NCI-H1105 (cell line): ENCODE measurements around the gene S100A1.

Source experiments
- DNase-seq: peaks from one replicate; lab custom pipeline; 2025; lab: John Stamatoyannopoulos, UW

S100A1 gene

DNA sequence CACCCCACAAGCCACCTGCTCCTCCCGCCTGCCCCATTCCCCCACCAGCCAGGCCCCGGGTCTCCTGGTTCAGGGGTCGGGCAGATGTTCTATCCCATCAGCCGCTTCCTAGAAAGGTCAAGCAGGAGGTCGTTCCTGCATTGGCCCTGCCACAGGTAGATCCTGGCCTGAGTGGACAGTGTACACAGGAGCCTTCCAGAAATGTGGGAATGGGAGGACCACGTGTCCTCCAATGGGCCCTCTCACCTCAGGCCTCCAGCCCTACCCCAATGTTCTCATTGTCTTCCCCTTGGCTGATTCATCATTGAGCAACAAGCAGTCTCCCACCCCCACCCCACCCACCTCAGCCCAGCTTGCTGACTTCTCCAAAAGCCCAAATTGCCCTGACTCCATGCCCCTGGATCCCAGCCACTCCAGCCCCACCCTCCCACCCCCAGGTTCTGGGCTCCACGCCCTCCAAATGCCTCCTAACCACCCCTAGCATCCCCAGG, 17.4 kb upstream of the S100A1 start:
- no peak for DNase-seq

DNA sequence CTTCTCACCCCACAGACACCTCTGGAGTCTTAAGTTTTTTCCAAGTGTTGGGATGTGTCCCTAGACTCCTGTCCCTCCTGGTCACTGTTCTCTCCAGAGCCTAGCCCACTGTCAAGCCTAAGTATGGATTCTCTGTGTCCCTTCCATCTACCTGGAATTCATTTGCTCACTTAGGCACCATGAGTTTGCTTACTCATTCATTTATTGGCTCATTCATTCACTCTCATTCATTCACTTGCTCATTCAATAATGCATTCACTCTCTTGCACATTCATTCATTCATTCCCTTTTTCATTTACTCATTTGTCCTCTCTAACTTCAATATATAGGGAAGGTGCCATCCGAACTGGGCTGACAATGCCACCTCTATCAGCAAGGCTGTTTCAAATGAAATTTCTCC, 16.9 kb upstream of the S100A1 start:
- DNase-seq: no peak

DNA sequence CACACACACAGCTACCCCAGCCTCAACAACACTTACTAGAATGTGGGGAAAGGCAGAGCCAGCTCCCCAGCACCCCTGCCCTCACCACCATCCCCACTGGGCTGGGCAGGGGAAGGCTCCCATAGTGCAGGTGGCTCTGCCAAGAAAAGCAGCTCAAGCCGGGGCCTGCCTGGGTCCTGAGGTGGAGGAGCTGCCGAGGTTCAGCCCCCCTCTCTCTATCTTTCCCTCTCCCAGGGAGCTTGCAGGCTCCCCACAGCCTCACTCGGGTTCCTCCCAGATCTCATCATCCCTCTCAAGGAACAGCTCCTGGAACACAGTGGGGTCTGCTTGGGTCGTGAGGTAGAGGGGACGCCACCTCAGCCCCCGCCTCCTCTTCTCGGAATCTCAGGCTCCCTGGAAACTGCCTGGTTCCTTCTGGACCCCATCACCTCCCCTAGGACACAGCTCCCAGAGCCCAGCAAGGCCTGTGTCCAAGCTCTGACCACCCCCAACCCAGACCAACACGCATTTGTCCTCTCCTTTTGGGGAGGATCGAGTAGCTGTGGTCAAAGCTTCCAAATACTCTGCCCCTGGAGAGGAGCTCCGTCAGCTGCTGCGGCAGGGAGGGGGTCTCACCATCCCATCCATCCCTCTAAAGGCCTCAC, 16.0 kb upstream of the S100A1 start:
- no peak for DNase-seq

DNA sequence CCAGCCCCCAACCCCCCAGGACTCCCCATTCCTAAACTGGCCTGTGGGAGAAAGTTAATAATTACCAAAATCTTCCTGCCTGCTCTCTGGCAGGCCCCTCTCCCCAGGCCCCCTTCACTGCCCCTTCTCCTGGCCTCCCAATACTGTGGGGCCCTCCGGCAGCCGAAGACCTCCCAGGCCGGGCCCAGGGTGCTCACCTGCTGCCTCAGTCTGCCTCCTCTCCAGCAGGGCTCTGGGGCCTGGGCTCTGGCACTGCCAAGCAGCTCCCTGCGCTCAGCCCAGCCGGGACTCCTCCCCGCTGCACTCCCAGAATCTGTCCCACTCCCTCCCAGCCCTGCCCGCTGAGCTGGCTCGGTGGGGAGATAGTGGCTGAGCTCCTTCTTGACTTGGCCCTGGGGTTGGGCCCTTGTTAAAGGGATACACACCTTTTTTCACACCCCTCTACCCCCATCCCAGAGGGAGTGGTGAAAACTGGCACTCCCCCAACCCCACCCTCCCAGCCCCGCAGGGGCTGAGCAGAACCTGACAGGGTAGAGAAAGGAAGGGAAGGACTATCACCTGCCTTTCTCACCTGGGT, 15.4 kb upstream of the S100A1 start, which contains the start of gene S100A16:
S100A16 (minus strand) TSS at position 383 of the 577 bp plus-strand sequence. CDS start 4,986 bp downstream, outside the sequence.
- DNase-seq: no peak

DNA sequence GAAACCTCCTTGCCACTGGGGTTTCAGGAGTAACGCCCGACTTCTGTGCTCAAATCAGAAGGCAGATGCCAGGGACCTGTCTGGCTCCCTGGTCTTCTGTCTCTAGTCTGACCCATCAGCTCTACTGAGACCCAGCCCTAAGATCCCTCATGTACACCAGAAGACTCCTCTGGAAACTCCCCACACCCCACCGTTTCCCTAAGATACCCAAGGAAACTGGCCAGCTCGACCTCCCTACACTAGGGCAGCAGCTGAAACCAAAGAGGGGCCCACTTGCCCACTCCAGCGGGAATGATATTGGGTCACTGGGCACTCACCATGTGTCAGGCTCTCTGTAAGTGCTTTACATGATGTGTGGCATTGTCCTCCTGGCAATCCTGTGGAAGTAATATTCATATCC, 14.8 kb upstream of the S100A1 start:
- DNase-seq: no peak

DNA sequence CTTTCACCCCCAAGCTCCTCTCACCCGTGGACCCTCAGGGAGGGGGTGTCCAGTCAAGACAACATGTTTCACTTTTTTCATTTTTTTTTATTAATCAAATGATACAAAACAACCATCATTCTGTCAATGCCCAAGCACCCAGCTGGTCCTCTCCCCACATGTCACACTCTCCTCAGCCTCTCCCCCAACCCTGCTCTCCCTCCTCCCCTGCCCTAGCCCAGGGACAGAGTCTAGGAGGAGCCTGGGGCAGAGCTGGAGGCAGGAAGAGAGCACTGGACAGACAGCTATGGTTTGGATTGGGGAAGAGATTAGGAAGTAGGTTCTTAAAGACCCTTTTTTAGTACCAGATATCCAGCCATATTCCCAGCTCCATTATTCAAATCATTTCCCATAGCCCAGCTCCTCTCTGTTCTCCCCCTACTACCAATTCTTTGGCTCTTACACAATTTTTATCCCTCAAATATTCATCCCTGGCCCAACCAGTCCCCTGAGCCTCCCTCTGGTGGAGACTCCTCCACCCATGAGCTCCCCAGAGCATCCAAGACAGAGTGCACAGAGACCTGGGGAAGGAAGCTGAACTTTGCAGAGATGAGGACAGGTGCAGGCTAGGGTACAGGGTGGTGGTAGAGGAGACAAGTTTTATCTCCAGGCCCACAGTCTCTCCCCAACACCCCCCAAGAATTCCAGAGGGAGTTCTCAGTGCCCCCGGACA, 13.9 kb upstream of the S100A1 start:
- no peak for DNase-seq

DNA sequence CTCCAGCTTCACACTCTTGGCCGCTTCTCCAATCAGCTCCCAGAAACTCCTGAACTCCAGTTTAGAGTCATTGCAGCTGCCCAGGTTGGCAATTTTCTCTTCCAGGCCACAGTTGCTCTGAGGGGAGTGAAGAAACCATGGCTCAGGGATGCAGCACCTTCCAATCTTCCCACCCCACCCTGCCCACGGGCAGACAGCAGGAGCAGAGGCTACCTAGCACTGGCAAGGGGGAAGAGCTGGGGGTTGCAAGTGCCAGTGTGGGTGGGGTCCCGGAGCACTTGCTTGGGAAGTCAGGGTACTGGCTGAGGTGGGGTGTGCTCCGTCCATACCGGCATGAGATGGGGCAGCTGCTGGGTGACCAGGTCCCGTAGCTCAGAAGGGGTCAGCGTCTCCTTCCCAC, 13.3 kb upstream of the S100A1 start:
- DNase-seq: no peak

DNA sequence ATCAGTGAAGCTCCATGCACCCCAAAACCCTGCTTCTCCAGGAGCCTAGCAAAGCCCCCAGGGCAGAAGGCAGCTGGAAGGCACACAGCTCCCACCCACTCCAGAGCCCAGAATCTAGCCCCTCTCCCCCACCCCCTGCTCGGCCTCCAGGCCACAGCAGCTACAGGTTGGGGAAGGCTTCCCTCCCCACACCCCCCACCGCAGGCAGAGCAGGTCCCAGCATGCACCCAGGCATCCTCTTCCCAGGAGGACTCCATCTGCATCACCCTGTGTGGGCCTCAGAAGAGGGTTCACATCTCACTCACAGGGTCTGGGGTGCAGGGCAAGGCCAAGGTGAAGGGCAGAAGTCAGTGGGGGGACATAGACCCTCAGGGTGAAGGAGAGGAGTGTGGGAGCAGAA, 12.8 kb upstream of the S100A1 start:
- no peak for DNase-seq

DNA sequence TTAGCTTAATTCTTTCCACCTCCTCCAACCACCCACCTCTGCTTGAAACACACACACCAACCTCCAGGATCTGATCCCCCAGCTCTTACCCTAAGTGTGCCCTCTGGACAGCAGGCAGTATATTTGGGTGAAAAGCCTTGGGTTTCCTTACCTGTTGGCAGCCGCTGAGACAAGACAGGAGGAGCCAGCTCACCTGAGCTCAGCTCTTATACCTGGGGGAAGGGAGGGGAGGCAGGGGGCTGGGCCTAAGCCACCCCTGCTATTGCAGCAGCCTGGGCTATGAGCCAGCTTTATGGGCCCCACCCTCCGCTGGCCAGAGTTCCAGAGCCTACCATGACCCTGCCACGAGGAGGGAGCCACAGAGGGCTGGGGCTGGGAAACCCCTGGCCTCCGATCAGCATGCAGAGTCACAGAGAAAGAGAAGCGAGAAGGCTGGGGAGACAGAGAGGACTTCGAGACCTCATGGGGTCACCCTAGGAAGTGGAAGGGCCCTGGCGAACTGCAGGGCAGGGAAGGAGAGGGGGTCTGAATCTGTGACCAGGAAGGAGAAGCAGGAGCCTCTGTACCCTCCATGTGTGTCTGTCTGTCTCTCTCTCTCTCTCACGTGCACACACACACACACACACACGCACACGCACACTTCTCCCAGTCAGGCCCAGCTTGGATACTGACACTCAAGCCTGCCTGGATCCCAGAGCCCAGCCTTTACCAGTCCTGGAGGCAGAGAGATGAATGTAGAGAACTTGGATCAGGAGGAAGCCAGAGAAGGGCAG, 11.9 kb upstream of the S100A1 start, which contains the start of gene S100A14:
S100A14 (minus strand) TSS at position 182 of the 773 bp plus-strand sequence. CDS start 467 bp downstream, outside the sequence.
- no peak for DNase-seq

DNA sequence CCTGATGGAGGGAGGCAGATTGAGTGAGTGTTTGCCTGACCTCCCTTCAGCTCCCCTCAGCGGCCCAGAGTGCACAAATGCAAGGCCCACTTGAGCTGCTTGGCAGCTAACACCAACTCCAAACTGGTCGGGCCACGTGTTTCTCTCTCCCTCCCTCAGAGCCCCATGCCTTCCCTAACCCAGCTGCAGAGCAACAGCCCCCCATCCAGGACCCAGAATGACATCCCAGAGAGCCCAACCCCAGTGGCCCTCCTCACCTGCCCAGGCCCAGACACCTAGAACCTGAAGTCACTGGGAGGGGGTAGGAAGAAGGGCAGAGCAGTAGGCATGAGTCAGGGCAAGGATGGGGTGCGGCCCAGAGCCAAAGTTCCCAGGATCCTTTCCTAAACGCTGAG, 11.3 kb upstream of the S100A1 start:
- no peak for DNase-seq

DNA sequence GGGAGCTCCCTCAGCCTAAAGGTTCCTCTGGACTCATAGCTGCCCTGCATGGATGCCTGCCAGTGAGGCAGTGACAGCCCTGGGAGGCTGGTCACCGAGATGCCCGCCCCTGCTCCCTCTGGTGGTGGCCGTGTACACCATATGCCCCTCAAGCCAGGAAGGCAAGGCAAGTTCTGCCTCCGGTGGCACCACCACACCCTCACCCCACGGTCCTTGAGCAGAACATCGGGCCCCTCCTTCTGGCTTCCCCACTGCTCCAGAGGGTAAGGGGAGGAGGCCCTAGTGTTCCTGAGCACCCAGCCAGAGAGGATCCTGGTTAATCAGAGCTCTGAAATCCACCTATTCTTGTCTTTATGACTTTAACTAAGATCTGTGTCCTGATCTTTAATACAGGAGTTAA, 10.6 kb upstream of the S100A1 start:
- DNase-seq: peak; percentile 50

DNA sequence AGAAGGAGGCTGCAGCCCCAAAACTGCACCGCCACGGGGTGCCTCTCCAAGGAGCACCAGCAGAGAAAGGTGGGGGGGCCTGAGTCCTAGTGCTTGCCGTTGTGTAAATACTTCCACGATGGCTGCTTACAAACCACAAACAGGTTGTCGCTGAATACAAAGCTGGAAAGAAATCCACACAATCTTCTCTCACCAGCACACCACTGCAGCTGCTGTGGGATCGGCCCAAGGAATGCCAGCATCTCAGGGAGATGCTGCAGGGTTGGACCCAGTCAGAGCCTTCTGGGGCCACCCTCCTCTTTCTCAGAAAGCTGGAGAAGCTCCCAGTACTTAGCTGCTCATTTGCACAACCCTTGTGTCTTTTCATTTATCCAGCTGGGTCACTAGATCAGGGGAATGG, 9.1 kb upstream of the S100A1 start:
- no peak for DNase-seq

DNA sequence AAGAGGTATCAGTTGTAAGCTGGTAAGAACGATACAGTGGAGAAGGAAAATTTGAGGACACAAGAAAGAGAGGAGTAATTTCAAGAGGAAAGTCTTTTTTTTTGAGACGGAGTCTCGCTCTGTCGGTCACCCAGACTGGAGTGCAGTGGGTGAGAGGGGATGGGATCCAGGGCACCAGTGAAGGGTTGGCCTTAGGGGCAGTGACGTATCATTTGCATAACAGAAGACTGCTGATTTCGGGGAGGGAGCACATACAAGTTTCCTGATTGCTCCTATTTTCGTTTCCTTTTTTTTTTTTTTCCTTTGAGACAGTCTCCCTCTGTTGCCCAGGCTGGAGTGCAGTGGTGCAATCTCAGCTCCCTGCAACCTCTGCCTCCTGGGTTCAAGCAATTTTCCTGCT, 5.1 kb upstream of the S100A1 start:
- DNase-seq: no peak

DNA sequence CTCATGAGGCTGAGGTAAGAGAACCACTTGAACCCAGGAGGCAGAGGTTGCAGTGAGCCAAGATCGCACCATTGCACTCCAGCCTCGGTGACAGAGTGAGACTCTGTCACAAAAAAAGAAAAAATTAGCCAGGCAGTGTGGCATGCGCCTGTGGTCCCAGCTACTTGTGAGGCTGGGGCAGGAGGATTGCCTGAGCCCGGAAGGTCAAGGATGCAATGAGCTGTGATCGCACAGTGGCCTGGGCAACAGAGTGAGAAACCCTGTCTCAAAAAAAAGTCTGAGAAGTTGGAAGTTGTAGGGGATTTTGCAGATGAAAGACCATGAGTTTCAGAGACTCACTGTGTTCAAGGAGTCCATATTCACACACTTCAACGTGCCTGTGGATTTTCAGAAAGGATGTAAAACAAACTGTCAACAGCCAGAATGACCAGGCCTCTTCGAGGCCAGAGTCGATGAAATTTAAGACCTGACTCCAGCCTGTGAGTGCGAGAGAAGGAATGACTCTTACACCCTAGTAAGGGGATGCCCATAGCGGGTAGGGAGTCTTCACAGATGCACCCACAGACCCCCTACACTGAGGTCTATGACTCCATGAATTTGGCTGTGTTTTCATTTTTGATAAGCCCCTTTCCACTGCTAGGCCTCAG, 3.1 kb upstream of the S100A1 start:
- DNase-seq: no peak

DNA sequence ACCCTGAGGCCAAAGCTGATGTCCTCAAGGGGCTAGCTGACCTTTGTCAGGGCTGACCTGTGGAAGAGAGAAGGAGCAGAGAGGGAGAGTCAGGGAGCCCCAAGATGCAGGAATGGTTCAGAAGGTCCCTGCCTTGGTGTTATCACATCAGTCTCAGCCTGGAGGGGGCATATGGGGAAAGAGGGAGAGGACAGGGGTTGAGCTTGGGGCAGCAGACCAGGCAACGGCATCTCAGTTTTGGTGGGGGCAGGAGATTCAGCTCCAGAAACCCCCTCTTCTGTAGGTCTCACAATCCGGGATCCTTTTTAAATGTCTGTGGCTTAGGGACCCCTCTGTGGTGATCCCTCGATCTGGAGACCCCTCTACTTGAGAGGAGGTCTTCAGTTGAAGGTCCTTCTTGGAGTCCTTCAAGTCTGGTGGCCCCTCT, 1.7 kb upstream of the S100A1 start:
- no peak for DNase-seq

DNA sequence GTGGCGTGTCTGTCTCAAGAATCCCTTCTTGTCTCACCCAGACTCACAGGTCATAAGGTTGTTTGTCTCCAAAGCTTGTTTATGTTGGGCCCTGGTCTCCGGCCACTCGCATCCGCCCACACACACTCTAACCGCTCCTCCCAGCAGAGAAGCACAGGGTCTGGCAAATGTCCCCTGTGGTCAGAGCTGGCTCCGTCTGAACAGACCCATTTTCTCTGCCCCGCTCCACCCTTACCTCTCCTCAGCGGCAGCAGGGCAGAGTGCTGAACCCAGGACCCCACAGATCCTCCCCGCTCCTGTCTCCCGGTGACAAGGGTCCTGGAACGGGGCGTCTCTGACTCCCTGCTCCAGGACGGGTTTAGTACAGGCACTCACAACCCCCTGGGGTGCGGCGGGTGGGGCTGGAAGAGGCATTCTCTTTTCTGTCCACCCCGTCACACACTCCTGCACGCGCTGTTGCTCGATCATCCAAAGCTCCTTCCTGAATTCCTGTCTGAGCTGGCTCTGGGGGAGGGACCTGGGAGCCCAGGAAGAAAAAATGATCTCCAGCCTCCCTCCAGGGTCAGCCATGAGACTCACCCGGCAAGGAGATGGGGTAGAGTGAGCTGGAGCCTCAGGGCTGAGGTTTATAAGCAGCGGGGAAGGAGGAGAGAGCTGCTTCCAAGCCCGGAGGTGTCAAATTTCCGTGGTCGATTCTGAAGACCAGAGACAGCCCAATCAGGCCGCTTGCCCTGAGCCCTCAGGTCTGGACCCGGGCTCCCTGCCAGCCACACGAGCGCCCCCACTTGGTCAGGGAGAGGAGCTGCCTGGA, 1.1 kb upstream of the S100A1 start, which contains the start of gene S100A13:
S100A13 (minus strand) TSS at position 602 of the 811 bp plus-strand sequence. CDS start 1,033 bp downstream, outside the sequence.
- peak; percentile 71 for DNase-seq

DNA sequence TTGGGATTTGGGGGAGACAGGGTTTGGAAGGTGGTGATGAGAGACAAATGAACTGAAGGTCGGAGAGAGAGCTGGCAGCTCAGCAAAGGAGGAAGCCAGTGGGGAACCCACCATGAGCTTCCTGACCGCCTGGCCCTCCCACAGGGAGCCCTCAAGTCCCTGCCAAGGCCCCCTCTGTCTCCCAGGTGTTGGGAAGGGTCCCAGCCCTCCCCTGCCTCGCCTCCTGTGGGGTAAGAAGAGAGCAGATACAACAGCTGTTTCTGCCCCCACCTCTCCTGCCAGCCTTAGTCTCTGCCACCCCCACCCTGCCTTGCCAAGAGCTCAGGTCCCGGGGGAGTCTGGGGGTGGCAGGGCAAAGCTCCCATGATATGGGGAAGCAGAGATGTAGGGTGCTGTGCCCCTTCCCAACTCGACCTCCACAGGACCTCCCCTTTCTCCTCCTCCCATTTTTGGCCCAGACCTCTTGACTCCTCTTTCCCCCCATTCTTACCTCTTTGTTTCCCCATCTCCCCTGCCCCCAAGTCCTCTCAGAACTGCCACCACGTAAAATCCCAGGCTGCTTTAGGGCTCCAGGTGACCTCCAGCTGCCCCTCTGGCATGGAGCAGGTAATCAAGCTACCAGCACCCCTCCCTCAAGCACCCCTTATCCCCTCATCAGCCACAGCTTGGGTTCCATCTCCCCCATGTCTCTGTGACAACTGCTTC, 556 bp downstream of the S100A1 start:
- DNase-seq: no peak

DNA sequence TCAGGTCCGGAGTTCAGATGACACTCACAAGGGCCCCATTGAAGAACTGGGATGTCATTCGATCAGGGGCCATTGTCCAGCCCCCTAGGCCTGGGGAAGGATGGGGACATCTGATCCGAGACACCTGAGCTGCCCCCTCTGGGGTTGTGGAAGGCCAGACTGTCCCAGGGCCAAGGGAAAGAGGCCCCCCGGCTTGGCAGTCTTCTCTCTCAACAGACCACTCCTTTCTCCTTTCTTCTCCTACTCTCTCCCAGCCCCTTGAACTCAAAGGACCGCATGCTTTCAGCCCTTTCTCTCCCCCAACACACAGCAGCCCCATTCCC, 1.1 kb downstream of the S100A1 start:
- no peak for DNase-seq

DNA sequence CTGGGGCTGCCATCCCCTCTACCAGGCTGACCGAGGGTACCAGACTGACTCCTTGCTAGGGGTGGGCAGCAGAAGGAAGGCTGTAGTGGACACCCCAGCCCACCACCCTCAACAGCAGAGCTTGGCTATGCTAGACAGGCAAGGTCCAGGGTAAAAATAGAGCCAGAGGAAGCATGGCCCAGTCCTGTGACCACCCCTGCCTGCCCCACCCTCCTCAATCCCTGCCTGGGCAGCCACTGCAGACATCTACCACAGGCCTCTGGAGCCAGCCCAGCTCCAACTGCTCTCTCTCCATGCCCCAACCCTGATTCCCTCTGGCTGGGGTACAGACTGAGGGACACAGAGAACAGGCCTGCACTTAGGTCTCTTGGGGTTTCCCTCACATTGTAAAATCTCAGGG, 1.7 kb downstream of the S100A1 start:
- no peak for DNase-seq

DNA sequence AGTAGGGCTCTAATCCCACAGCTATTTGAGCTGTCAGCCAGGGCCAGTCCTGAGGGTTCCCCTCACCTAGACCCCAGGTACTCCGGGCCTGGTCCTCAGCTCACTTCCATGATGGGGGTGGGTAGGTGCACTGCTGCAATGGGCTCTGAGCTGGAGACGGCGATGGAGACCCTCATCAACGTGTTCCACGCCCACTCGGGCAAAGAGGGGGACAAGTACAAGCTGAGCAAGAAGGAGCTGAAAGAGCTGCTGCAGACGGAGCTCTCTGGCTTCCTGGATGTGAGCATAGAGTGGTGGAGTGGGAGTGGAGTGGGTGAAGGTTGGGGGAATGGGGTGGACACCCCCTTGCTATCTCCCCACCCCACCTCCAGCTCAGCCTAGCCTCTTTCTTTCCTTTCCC, 2.1 kb downstream of the S100A1 start:
- DNase-seq: no peak
